HG03108 (cell line): ENCODE measurements around the gene ECD.
A peak's percentile ranks its signal among the peaks of the same experiment; 100 is the strongest.
"Not testable (repeated sequence)": the region's sequence is repeated elsewhere in the genome, so short reads cannot be mapped to it uniquely, and the experiment has no call there.

ENCODE experiments used
- ATAC-seq: cut with Tn5 transposase; IDR thresholded peaks from one replicate; pipeline ENCODE4 v1.9.1; 2021; ENCODE audit warnings: moderate library complexity; ENCODE audit not compliant: unreplicated experiment

ECD gene

DNA sequence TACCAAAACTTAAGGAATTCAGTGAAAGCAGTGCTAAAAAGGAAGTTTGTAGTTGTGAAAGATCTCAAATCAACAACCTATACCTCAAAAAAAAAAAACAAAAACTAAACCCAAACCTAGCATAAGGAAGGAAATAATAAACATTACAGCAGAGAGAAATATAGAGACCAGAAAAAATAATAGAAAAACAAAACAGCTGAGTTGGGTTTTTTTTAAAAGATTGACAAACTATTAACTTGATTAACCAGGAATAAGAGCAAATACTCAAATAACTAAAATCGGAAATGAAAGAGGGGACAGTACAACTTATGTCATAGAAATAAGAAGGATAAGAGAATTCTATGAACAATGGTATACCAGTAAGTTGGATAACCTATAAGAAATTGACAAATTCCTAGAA is 6.7 kb downstream of the ECD start:
- no peak for ATAC-seq

DNA sequence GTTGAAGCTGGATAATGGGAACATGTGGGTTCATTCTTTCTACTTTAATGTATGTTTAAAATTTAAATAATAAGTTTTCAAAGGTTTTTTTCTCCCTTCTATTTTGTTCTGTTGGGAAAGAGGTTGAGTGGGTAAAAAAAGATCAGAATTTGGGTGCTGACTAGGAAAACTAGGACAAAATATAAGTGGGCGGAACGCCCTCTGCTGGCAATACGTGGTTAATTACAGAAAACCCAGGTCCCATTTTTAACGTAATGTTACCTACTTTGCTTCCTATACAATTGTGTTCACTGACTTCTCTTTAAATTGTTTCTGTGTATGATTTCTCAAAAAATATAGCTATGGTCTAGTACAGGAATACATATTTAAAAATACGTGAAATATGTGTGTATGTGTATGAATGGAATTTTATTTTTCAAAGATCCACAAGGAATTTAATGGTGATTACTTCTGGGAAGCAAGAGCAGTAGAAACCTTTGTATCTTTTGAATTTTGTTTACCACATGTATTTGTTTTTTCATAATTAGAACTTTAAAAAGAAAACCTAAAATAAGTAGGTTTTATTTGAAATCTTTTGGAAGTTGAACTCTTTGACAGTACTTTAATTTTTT is 8.7 kb downstream of the ECD start:
- ATAC-seq, result no peak

DNA sequence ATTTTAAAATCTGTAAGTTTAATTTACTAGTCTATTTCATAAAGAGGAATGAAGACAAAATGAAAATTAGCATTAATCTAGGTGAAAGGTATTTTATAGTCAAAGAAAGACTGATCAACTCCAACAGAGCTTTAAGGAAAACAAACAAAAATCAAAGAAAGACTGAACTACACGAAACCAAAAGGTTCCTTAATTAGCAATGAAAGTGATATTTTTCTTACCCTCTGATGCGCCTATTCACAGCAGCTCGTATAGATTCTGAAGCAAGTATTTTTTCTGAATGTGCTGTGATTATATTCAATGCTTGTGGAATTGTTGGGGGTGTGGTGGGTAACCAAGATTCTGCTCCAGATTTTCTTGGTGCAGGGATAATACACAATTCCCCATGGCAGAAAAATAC is 11.8 kb downstream of the ECD start:
- ATAC-seq, result no peak

DNA sequence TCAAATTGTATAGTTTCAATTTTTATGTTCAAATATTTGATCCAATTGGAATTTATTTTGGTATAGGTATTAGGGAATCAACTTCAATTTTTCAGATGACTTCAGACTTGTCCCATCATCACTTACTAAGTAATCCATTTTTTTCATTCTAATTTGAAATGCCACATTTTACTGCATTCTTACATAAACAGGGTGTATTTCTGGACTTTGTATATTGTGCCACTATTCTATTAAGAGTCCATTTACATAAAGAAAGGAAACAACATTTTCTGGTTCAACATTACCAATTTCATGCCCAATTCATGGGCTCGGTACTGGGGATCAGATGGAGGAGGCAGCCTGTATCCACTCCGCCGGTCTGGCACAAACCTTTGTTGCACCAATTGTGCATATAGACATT is 15.8 kb downstream of the ECD start:
- ATAC-seq, result no peak

DNA sequence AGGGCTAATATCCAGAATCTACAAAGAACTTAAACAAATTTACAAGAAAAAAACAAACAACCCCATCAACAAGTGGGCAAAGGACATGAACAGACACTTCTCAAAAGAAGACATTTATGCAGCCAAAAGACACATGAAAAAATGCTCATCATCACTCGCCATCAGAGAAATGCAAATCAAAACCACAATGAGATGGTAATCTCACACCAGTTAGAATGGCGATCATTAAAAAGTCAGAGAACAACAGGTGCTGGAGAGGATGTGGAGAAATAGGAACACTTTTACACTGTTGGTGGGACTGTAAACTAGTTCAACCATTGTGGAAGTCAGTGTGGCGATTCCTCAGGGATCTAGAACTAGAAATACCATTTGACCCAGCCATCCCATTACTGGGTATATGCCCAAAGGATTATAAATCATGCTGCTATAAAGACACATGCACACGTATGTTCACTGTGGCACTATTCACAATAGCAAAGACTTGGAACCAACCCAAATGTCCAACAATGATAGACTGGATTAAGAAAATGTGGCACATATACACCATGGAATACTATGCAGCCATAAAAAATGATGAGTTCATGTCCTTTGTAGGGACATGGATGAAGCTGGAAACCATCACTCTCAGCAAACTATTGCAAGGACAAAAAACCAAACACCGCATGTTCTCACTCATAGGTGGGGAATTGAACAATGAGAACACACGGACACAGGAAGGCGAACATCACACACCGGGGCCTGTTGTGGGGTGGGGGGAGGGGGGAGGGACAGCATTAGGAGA is 17.0 kb downstream of the ECD start:
- ATAC-seq, result not testable (repeated sequence)

DNA sequence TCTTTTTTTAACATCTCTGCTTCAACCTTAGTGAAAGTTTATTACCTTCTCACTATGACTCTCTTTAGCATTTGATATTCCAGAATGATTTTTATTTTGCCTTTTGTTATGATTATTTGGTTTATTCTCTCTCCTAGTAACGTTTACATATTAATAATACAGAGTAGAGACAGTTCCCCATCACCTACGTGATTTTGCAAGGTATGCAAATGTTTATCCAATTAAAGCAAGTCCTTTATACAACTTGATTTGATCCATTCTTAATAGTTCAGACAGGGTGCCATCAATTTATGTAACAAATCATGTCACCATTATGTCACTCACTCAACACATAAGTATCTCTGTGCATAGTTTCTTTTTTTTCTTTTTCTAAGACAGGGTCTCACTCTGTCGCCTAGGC is 26.2 kb downstream of the ECD start:
- no peak for ATAC-seq

DNA sequence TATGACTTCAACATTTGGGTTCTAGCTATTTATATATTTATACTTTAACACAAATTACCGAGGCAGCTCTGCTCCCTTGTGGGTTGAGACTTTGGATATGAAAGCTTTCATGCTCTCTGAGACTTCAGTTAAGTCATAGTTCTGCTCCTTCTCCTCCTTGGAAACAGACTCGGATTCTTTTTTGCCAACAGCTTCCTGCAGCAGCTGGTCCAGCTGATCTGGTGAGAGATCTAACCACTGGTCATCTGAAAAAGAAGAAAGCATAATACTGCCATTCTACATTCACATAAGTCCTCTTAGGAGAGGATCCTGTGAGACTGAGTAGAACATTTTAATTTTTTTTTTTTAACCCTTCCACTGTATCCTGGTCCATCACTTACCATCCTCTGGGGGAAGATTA is 28.6 kb downstream of the ECD start:
- ATAC-seq, result no peak

DNA sequence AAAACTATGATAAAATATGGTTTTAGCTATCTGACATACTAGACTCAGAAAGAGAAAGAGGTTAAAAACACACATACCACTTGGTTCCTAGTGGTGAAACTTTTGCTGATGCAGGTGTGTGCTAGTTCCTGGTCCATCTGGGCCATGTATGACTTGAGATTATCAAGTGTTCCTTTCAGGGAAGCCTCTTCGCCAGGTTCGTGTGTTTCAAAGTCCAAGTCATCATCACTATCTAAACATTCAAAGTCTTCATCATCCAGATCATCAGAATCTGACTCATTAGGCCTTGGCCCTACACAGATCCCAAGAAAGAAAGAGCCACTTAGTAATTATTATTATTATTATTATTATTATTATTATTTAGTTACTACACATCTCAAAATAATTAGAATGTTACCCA is 31.2 kb downstream of the ECD start:
- ATAC-seq, result no peak

DNA sequence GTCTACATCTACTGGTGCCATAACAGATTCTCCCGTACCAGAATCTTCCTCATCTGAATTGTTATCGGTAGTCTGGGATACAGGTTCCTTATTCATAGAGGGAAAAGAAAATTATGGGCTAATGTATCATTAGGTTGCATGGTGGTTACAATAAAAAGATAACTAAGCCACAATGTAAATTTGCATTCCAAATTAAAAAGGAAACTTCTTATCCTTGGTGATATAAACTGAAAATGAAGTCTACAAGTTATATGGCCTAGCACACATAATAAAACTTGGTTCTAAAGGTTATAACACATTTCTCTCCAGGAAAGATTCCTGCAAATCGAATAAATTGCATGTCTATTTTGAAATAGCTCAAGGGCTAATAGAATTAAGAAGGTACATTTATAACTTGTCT is 33.1 kb downstream of the ECD start:
- no peak for ATAC-seq

DNA sequence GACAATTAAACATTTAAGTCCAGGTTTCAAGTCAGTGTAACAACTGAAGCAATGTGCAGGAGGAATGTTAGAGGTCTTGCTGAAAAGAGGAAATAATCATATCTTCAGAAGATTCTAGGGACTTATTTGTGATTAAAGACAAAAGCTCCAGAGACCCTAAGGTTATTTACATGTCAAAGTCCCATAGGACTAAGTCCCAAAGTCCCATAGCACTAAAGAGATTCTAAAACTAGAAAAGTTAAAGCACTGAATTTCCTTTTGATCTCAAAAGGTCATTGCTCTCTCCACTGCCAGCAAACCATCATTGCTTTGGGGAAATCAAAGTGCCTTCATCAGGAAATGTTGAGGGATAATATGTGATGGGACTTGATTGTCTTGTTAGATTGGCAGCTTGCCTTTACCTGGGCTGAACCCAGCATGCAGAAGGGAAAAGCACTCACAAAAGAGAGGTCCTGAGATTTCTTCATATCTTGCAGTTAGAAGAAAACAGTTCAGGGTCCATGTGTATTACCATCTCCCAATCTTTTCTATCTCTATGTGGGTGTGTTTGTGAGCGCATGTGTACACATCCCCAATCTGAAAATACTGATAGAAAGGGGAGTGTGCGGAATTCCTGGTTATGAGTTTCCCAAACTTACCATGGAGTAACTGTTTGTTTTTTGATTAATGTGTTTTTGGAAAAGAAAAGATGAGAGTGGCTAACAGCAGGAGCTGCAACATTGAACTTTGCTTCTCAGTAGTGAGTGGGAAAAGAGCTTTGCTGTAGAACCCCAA is 35.7 kb downstream of the ECD start:
- no peak for ATAC-seq

DNA sequence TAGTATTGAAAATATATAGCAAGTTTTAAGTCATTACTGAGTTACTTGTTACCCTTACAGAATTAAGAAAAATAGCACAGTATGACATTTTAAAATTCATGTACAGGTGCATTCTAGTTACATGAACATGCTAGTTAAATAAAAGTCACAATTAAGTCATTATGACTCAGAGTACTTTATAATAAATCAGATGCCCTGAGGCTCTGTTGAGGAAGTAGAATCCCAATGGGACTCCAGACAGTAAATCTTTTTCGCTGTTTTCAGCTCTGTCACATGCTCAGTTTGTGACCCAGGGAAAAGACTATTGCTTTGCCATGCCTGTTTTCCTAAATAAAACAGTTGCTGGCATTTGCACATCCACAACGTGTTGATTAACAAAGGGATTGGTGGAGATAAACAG is 36.5 kb downstream of the ECD start:
- ATAC-seq, result no peak

DNA sequence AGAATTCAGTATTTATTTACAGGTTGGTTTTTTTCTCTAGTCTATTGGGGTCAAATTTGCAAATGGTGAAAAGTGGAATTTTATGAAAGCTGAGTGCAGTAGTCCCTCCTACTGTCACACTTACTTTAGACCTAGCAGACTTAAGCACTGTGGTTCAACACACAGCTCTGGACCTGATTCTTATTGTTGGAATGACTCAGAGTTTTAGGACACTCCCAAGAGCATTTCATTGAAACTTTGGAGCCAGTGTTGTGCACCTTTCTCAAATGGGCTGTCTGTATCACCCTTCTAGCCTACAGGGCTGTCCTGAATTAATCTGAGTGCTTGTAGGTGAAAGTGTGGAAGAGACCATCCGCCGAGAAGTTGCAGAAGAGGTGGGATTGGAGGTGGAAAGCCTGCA is 41.5 kb downstream of the ECD start:
- no peak for ATAC-seq

DNA sequence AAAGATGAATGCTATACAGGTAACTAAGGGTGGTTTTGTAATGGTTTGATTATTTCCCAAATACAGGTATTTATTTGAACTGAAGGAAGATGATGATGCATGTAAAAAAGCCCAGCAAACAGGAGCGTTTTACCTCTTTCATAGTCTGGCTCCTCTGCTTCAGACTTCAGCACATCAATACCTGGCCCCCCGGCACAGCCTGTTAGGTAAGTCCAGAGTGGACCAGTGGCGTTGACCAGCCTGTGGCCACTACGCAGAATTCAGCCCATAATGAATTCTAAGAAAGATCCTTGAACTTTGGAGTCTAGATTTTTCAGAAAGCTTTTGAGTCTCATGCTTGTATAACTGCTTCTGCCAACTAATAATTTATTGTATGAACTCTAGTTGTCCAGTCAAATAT is 47.9 kb downstream of the ECD start:
- ATAC-seq, result no peak

DNA sequence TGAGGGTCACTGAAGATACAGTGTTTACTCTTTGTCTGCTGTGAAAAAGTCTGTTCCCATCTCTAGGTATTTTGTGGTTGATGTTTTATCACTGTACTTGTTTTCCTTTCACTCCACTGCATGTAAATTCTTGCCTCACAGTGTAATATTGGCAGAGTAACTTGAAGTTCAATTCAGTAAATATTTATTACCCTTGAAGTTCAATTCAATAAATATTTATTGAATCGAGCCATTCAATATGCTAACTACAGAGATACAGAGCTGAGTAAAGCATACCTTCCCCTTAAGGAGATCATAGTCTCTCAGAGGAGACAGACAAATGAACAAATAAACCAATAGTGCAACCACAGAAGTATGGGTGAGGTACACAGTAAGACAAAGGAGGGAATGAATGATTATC is 48.4 kb downstream of the ECD start:
- ATAC-seq, result no peak

DNA sequence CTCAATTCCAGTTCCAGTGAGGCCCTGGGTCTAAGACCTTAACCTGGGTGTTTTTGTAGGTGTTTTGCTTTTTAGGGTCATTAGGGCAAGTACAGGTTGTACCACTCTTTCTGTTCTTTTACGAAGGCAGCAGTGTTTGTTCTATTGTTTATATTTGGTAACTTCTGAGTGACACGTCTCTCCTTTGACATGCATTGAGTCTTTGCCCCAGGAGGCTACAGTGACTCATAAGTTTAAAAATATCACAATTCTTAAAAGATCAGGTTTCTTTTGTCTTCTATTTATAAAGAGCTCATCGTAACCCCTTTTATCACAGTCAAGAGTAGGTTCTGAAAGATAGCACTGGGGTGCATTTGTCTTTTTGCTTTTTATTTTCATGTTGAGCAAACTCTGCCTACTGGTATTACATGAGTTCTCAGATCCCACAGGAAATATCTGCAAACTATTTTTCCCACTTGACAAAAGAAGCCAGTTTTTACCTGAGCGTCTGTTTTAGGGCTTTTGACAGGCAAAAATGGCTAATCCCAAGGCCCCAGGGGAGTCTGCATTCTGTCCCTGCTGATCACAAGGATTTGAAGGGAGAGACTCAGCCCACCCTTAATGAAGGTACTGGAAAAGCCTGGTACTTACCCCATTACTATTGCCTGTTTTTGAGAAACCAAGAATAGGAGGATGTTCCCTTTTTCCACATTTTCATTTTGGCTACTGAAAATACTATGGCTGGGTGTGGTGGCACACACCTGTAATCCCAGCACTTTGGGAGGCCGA is 49.6 kb downstream of the ECD start:
- peak; percentile 79 for ATAC-seq

DNA sequence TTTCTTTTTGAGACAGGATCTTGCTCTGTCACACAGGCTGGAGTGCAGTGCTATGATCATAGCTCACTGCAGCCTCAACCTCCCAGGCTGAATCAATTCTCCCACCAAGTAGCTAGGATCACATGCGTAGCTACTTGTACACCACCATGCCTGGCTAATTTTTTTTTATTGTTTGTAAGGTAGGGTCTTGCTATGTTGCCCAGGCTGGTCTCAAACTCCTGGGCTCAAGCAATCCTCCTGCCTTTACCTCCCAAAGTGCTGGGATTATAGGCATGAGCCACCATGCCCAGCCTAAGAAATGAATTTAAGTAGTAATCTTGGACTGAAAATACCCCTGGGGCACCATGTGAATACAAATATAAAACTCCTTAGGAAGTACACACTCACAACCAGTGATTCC is 51.8 kb downstream of the ECD start:
- no peak for ATAC-seq

DNA sequence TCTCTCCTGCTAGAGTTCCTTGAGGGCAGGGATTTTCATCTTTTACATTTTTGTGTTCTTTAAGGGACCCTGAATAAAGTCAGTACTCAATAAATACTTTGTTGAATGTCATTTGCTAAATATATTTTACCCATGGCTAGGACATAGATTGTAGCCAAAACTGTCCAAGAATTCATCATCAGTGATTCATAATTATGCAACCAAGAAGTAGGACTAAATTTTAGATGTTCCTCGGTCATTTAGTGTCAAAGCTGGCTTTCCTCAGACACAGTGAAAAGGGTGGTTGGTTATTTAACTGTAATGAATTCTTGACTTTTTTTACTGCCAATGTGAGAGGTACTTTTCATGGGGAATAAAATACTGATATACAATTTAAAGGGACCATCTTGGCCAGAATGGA is 54.3 kb downstream of the ECD start:
- no peak for ATAC-seq

DNA sequence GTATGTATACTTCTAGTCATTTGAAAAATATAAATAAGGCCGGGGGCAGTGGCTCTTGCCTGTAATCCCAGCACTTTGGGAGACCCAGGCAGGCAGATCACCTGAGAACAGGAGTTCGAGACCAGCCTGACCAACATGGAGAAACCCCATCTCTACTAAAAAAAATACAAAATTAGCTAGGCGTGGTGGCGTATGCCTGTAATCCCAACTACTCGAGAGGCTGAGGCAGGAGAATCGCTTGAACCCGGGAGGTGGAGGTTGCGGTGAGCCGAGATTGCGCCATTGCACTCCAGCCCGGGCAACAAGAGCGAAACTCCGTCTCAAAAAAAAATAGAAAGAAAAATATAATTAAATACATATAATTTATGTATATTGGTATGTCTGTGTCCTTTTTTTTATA is 55.8 kb downstream of the ECD start:
- not testable (repeated sequence) for ATAC-seq

DNA sequence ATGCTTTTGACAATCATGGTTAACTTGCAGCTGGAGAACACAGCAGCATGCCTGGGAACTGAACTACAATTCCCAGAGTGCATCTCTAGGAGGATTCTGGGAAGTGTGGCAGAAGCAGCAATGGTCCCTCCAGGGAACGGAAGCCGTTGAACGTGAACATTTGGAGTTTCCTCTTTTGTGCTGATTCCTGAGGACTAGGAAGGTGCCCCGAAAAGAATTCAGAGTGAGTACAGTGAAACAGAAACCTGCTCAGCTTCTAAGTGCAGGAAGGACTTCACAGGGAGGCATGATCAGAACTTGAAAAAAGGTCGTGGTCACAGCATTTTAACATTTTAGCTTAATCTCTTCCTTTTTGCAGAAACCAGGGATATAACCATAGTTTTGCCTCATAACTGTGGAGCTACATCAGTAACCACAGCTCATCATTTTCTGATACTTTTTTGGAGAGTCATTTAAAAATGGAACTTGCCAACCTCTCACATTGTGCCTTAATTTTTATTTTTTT is 57.4 kb downstream of the ECD start, which contains the start of gene NUDT13:
Gene NUDT13, plus strand, starts transcription at position 111 of the 505 bp plus-strand sequence. CDS start 3,911 bp downstream, outside the sequence.
- peak; percentile 73 for ATAC-seq

DNA sequence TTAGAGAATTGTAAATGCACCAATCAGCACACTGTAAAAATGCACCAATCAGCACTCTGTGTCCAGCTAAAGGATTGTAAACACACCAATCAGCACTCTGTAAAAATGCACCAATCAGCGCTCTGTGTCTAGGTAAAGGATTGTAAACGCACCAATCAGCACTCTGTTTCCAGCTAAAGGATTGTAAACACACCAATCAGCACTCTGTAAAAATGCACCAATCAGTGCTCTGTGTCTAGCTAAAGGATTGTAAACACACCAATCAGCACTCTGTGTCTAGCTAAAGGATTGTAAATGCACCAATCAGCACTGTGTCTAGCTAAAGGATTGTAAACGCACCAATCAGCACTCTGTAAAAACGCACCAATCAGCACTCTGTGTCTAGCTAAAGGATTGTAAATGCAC is 58.6 kb downstream of the ECD start:
- not testable (repeated sequence) for ATAC-seq

DNA sequence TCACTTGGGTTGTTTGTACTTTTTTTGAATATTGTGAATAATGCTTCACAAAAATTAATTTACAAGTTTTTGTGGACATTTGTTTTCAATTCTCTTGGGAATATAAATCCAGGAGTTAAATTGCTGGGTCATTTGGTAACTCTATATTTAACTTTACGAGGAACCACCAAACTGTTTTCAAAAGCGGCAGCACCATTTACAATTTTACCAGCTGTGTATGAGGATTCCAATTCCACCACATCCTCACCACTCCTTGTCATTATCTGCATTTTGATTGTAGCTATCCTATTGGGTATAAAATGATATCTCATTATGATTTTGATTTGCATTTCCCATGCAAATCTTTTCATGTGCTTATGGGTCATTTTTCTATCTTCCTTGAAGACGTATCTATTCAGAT is 61.5 kb downstream of the ECD start:
- ATAC-seq, result no peak
